Spleen (tissue), 7 donors: Measurements from ENCODE around the gene SMIM21.

Experiments
- CTCF ChIP-seq, 11 experiments: fragments of 200-600 bp in 7 of 11; fragments of 450-650 bp in 4 of 11; sonication (generic) in 4 of 11; IDR thresholded peaks in 8 of 11; conservative IDR thresholded peaks in 3 of 11; 1 replicate in 7 of 11; 2 replicates in 4 of 11; pipeline versions ENCODE4 v1.4.0 to v1.8.0; 2016 to 2021; ENCODE audit warnings: antibody characterized with exemption in 11 of 11, inconsistent platforms in 4 of 11, mild to moderate bottlenecking in 1 of 11
- POLR2AphosphoS5 ChIP-seq, 3 donors: sonication (generic); formaldehyde crosslinking; IDR thresholded peaks; one replicate each; pipeline ENCODE4 v1.5.1; 2017; ENCODE audit warnings: antibody characterized with exemption in 3 of 3
- donor health status: DM: no; HTN: no; CAD: no; lungs with moderate emphysema.
- donor health status: DM: no; HTN: no; CAD: no.
- donor health status: DM: no; HTN: no; CAD: no.

DNA sequence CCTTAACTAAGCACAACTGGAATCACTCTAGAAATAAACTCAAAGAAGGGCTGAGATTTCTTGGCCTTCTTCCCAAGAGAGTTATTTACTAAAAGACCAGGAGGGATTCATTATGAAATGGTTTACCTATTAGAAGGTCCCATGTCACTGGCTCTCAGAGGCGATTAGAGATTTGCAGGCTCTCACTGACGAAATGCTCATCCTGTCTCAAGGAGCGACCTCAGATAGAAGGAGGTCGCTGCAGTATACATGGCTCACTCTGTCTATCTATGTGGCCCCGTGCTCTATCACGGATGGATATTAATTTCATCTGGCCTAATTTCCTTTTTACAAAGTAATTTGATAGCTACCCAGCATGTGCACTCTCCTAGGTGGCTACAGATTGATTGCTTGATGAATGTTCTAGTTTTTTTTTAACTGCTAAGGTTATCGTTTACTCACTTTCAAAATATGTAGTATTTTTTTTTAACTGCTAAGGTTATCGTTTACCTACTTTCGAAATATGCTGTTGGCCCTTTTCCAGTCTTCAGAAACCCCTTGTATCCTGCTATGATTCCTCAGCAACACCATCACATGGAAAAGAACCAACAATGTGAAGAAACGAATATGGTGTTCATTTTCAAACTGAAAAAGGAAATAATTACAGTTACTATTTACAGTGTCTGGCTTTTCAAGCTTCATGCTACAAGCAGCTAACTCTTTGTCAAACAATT lies 9.1 kb downstream of the SMIM21 start:
- TF ChIP-seq POLR2AphosphoS5 (IDR thresholded peaks at IDR 0.05) = no peak
- no peak for TF ChIP-seq CTCF (IDR thresholded peaks at IDR 0.05 in 8 of 11, conservative IDR thresholded peaks at IDR 0.05 in 3 of 11)
